HepG2 (cell line): ENCODE measurements around the gene JAGN1. TPM values are rescaled to one million over a fixed set of nuclear protein-coding genes. Genes with fewer than 3 reads are reported as not detected.

Experiments
- ATRX ChIP-seq: sonication (generic); formaldehyde crosslinking; IDR thresholded peaks from 2 replicates; pipeline ENCODE4 v1.4.0; 2020; ENCODE audit warnings: missing genetic modification reagents, borderline replicate concordance
- CBX1 ChIP-seq: IDR thresholded peaks from one replicate; pipeline ENCODE4 v1.6.1; 2016; ENCODE audit warnings: antibody characterized with exemption, low read depth
- GLI4 ChIP-seq: sonication (generic); formaldehyde crosslinking; IDR thresholded peaks from 2 replicates; pipeline ENCODE4 v1.5.1; 2020; ENCODE audit warnings: missing genetic modification reagents, mild to moderate bottlenecking, moderate library complexity, borderline replicate concordance
- KDM4B ChIP-seq: sonication (generic); formaldehyde crosslinking; IDR thresholded peaks from 2 replicates; pipeline ENCODE4 v1.4.0; 2020; ENCODE audit warnings: missing genetic modification reagents
- KMT2B ChIP-seq: IDR thresholded peaks from 2 replicates; pipeline ENCODE4 v1.6.1; 2016; ENCODE audit warnings: missing genetic modification reagents, missing compliant biosample characterization
- MEIS1 ChIP-seq: sonication (generic); formaldehyde crosslinking; IDR thresholded peaks from 2 replicates; pipeline ENCODE4 v1.9.0; 2021; ENCODE audit warnings: mild to moderate bottlenecking, missing genetic modification reagents, moderate library complexity, borderline replicate concordance
- PAWR ChIP-seq: sonication (generic); formaldehyde crosslinking; IDR thresholded peaks from 2 replicates; pipeline ENCODE4 v1.4.0; 2020; ENCODE audit warnings: missing genetic modification reagents, mild to moderate bottlenecking, borderline replicate concordance
- PCBP2 ChIP-seq: fragments of 200-400 bp; formaldehyde crosslinking; optimal IDR thresholded peaks from 2 replicates; pipeline ENCODE3; 2018; ENCODE audit warnings: low read length, low read depth; ENCODE audit not compliant: poor library complexity, severe bottlenecking
- RFXAP ChIP-seq: sonication (generic); formaldehyde crosslinking; IDR thresholded peaks from 2 replicates; pipeline ENCODE4 v1.4.0; 2020; ENCODE audit warnings: missing genetic modification reagents, borderline replicate concordance
- SIX1 ChIP-seq: sonication (generic); formaldehyde crosslinking; IDR thresholded peaks from 2 replicates; pipeline ENCODE4 v1.4.0; 2020; ENCODE audit warnings: missing genetic modification reagents, borderline replicate concordance
- TSC22D2 ChIP-seq: sonication (generic); formaldehyde crosslinking; IDR thresholded peaks from 2 replicates; pipeline ENCODE4 v1.5.1; 2020; ENCODE audit warnings: missing genetic modification reagents, mild to moderate bottlenecking, borderline replicate concordance
- ZNF205 ChIP-seq: IDR thresholded peaks from 2 replicates; pipeline ENCODE4 v1.6.1; 2018; ENCODE audit warnings: missing biosample characterization, missing genetic modification reagents
- ZNF343 ChIP-seq: sonication (generic); formaldehyde crosslinking; IDR thresholded peaks from 2 replicates; pipeline ENCODE4 v1.4.0; 2020; ENCODE audit warnings: mild to moderate bottlenecking, missing genetic modification reagents
- ZNF543 ChIP-seq: sonication (generic); formaldehyde crosslinking; IDR thresholded peaks from 2 replicates; pipeline ENCODE4 v1.4.0; 2020; ENCODE audit warnings: mild to moderate bottlenecking, missing genetic modification reagents
- ZNF550 ChIP-seq: sonication (generic); formaldehyde crosslinking; IDR thresholded peaks from 2 replicates; pipeline ENCODE4 v1.4.0; 2020; ENCODE audit warnings: mild to moderate bottlenecking, missing genetic modification reagents, borderline replicate concordance
- ZNF562 ChIP-seq: sonication (generic); formaldehyde crosslinking; IDR thresholded peaks from 2 replicates; pipeline ENCODE4 v1.8.0; 2022; ENCODE audit warnings: missing genetic modification reagents, borderline replicate concordance
- ZNF713 ChIP-seq: sonication (generic); formaldehyde crosslinking; IDR thresholded peaks from 2 replicates; pipeline ENCODE4 v1.4.0; 2020; ENCODE audit warnings: mild to moderate bottlenecking, missing genetic modification reagents
- ZNF878 ChIP-seq: sonication (generic); formaldehyde crosslinking; IDR thresholded peaks from 2 replicates; pipeline ENCODE4 v1.8.1; 2023; ENCODE audit warnings: mild to moderate bottlenecking, missing genetic modification reagents, moderate library complexity
- polyA plus RNA-seq, 8 experiments: library from polyadenylated mRNA; depleted of rRNA in 3 of 8; stranded (reverse) in 7 of 8; unstranded in 1 of 8; fragments of >200 nt; fragmentation: Illumina TruSeq in 4 of 8; extraction: Trizol in 4 of 8; gene quantifications; 2 replicates each; pipeline versions ENCODE4 v1.2.1 to v1.2.3, GENCODE V29; 2011 to 2016; ENCODE audit warnings: low read depth in 4 of 8, missing spikeins in 1 of 8, mixed read lengths in 1 of 8; ENCODE audit not compliant: insufficient read depth in 1 of 8
- total RNA-seq, 5 experiments: library from RNA; depleted of rRNA; stranded (reverse); fragments of >200 nt; fragmentation: Illumina TruSeq; extraction: Trizol; gene quantifications; 2 replicates each; pipeline ENCODE4 v1.2.3, GENCODE V29; 2016; ENCODE audit warnings: low read depth in 1 of 5
- TF ChIP-seq, protein P1 (sequence below), 2 experiments: sonication (generic) in 1 of 2; formaldehyde crosslinking in 1 of 2; IDR thresholded peaks; 2 replicates each; pipeline versions ENCODE4 v1.4.0 to v1.6.1; 2016 to 2020; ENCODE audit warnings: borderline replicate concordance in 1 of 2, low read depth in 1 of 2, mild to moderate bottlenecking in 1 of 2, missing genetic modification reagents in 1 of 2
- TF ChIP-seq, protein P2 (sequence below): IDR thresholded peaks from 2 replicates; pipeline ENCODE4 v1.6.1; 2016
- TF ChIP-seq, protein P3 (sequence below): sonication (generic); formaldehyde crosslinking; IDR thresholded peaks from 2 replicates; pipeline ENCODE4 v1.4.0; 2020; ENCODE audit warnings: missing genetic modification reagents, low read depth, mild to moderate bottlenecking, borderline replicate concordance

JAGN1 gene
- total and polyA plus RNA-seq, 2 of the 13 experiments (the other 11 are each of a cell fraction or from before 2014, with no cell fraction given) = 49.9 to 50.9 TPM

- TF ChIP-seq ZNF550 (CRISPR knock-in tag) (no peak), ZNF713 (CRISPR knock-in tag) (no peak), SIX1 (CRISPR knock-in tag) (peak; percentile 38; the same call in 1 of the 2 replicates), MEIS1 (CRISPR knock-in tag) (peak; percentile 92), ZNF343 (CRISPR knock-in tag) (peak; percentile 90; the same call in 1 of the 2 replicates), PCBP2 (no peak), RFXAP (CRISPR knock-in tag) (peak; percentile 29; the same call in 1 of the 2 replicates), CBX1 (peak; percentile 68), ATRX (no peak), KDM4B (CRISPR knock-in tag) (no peak; the same call in 1 of the 2 replicates), ZNF878 (no peak), PAWR (CRISPR knock-in tag) (no peak), KMT2B (CRISPR knock-in tag) (0 out of 2 replicates have a peak, but pooled peaks have one; percentile 51), ZNF205 (no peak), ZNF562 (CRISPR knock-in tag) (no peak), ZNF543 (CRISPR knock-in tag) (peak; percentile 56; the same call in 1 of the 2 replicates), GLI4 (CRISPR knock-in tag) (no peak), TSC22D2 (0 out of 2 replicates have a peak, but pooled peaks have one; percentile 31)
- TF ChIP-seq, protein P1, sequence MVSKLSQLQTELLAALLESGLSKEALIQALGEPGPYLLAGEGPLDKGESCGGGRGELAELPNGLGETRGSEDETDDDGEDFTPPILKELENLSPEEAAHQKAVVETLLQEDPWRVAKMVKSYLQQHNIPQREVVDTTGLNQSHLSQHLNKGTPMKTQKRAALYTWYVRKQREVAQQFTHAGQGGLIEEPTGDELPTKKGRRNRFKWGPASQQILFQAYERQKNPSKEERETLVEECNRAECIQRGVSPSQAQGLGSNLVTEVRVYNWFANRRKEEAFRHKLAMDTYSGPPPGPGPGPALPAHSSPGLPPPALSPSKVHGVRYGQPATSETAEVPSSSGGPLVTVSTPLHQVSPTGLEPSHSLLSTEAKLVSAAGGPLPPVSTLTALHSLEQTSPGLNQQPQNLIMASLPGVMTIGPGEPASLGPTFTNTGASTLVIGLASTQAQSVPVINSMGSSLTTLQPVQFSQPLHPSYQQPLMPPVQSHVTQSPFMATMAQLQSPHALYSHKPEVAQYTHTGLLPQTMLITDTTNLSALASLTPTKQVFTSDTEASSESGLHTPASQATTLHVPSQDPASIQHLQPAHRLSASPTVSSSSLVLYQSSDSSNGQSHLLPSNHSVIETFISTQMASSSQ (IDR thresholded peaks at IDR 0.05; ENCODE audit: low read depth) = peak; percentile 97
- TF ChIP-seq, protein P1 (CRISPR knock-in tag; IDR thresholded peaks at IDR 0.05; ENCODE audit: borderline replicate concordance) = peak; percentile 98
- TF ChIP-seq, protein P2, sequence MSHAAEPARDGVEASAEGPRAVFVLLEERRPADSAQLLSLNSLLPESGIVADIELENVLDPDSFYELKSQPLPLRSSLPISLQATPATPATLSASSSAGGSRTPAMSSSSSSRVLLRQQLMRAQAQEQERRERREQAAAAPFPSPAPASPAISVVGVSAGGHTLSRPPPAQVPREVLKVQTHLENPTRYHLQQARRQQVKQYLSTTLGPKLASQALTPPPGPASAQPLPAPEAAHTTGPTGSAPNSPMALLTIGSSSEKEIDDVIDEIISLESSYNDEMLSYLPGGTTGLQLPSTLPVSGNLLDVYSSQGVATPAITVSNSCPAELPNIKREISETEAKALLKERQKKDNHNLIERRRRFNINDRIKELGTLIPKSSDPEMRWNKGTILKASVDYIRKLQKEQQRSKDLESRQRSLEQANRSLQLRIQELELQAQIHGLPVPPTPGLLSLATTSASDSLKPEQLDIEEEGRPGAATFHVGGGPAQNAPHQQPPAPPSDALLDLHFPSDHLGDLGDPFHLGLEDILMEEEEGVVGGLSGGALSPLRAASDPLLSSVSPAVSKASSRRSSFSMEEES (CRISPR knock-in tag) = 0 out of 2 replicates have a peak, but pooled peaks have one; percentile 56
- TF ChIP-seq, protein P3, sequence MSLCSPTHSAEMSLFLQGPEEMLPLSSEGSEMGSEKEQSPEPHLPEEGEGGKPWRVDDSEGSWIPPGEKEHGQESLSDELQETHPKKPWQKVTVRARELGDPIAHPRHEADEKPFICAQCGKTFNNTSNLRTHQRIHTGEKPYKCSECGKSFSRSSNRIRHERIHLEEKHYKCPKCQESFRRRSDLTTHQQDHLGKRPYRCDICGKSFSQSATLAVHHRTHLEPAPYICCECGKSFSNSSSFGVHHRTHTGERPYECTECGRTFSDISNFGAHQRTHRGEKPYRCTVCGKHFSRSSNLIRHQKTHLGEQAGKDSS = peak; percentile 74; the same call in 1 of the 2 replicates
Observed at GRCh38 chr3:9897408-9898372, 7.3 kb downstream of the JAGN1 start (continued).
